Measurements from ENCODE around the gene DNPEP. TPM values are rescaled to one million over a fixed set of nuclear protein-coding genes. Genes with fewer than 3 reads are reported as not detected.
A peak's percentile ranks its signal among the peaks of the same experiment; 100 is the strongest.

Gene DNPEP
- total and polyA plus RNA-seq, 2 donors (not counting 3 experiments of a cell fraction or from before 2014, with no cell fraction given) = 40.4 to 77.5 TPM

- FAIRE-seq = no peak
- no peaks in the 10 kb centered on the region for H3K9me1 ChIP-seq (replicated peaks; ENCODE audit: control insufficient read depth, extremely low read depth, insufficient read depth, low read length)
- intact Hi-C loops (cut with micrococcal nuclease) = no loop called here
- H3K4me1 ChIP-seq (ENCODE audit: control insufficient read depth, extremely low read depth, insufficient read depth, low read length) = no peaks in the 10 kb centered on the region
- BruUV-seq (replicated peaks) = no TSS peak
- no peaks in the 10 kb centered on the region for H3K27me3 ChIP-seq (ENCODE audit: control insufficient read depth in 2 of 2, insufficient read depth in 2 of 2, low read length in 2 of 2)
- H3K9me3 ChIP-seq (replicated peaks; ENCODE audit: control insufficient read depth, insufficient read depth, low read length) = no peaks in the 10 kb centered on the region
- TF ChIP-seq MYC (IDR thresholded peaks at IDR 0.05; ENCODE audit: low read depth, low read length) (no peak), JUN (IDR thresholded peaks at IDR 0.05; ENCODE audit: borderline replicate concordance, insufficient read depth, insufficient read length, low read depth) (no peak), MAX (IDR thresholded peaks at IDR 0.05; ENCODE audit: insufficient read depth, insufficient read length) (no peak), CTCF (IDR thresholded peaks at IDR 0.05; ENCODE audit: extremely low read depth in 1 of 2, insufficient read depth in 1 of 2, low read depth in 1 of 2, low read length in 2 of 2) (no peak), EZH2 (IDR thresholded peaks at IDR 0.05; ENCODE audit: borderline replicate concordance, low read depth, low read length, severe bottlenecking) (no peak), POLR2AphosphoS5 (IDR thresholded peaks at IDR 0.05; ENCODE audit: insufficient read depth, low read depth, low read length) (no peak), POLR2A (IDR thresholded peaks at IDR 0.05; ENCODE audit: low read depth, low read length) (no peak), FOS (IDR thresholded peaks at IDR 0.05; ENCODE audit: borderline replicate concordance, insufficient read depth, low read length) (no peak), GATA2 (IDR thresholded peaks at IDR 0.05; ENCODE audit: insufficient read depth, insufficient read length, low read depth, low read length) (no peak)
- H2AFZ ChIP-seq (ENCODE audit: low read depth, low read length) = no peak overlapping the region
- peaks cover 0 to 7% of the 10 kb centered on the region in 2 experiments for H3K36me3 ChIP-seq (ENCODE audit: control insufficient read depth in 2 of 2, extremely low read depth in 1 of 2, insufficient read depth in 2 of 2, low read length in 2 of 2)
- H3K9ac ChIP-seq (replicated peaks; ENCODE audit: extremely low read depth, insufficient read depth, low read length) = no peak overlapping the region
- H3K79me2 ChIP-seq (ENCODE audit: control insufficient read depth, insufficient read depth, low read length) = no peaks in the 10 kb centered on the region
- POLR2A ChIA-PET = no interaction called here
- no peaks in the 10 kb centered on the region for H4K20me1 ChIP-seq (replicated peaks; ENCODE audit: control insufficient read depth, extremely low read depth, insufficient read depth, low read length)
- dilution Hi-C loops (cut with MboI; ENCODE audit: extremely low pct_ligation_motif_present, low sequenced_read_pairs) = no loop called here
- CTCF ChIA-PET = interaction anchor here (1.2 to 2.1 kb wide), 4 partner anchors 15 to 34 kb away, joined by 3 to 6 read pairs (median 4); partner anchors contain the start of gene DNPEP
- no peak overlapping the region for H3K27ac ChIP-seq (ENCODE audit: insufficient read depth, low read depth, low read length)
- no peak overlapping the region for H3K4me2 ChIP-seq (ENCODE audit: insufficient read depth, low read length)
- peak; percentile 31 for DNase-seq (ENCODE audit: low read depth, low spot score)
- H3K4me3 ChIP-seq (replicated peaks in 1 of 3; ENCODE audit: insufficient read depth in 1 of 3, low read depth in 1 of 3, low read length in 3 of 3) = no peak overlapping the region
Observed at GRCh38 chr2:219369447-219369861, 18.3 kb downstream of the DNPEP start.
